ENCODE results near the gene PTPRD.

DNA sequence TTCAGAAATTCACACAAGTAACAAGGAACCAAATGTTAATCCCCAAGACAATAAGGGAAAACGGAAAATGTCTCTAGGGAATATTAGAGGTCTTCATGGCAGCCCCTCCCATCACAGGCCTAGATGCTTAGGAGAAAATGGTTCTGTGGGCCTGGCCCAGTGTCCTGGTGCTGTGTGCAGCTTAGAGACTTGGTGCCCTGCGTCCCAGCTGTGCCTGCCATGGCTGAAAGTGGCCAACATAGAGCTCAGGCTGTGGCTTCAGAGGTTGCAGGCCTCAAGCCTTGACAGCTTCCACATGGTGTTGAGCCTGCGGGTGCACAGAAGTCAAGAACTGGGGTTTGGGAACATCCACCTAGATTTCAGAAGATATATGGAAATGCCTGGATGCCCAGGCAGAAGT is 942.3 kb downstream of the PTPRD start:
- TF ChIP-seq, protein P1, sequence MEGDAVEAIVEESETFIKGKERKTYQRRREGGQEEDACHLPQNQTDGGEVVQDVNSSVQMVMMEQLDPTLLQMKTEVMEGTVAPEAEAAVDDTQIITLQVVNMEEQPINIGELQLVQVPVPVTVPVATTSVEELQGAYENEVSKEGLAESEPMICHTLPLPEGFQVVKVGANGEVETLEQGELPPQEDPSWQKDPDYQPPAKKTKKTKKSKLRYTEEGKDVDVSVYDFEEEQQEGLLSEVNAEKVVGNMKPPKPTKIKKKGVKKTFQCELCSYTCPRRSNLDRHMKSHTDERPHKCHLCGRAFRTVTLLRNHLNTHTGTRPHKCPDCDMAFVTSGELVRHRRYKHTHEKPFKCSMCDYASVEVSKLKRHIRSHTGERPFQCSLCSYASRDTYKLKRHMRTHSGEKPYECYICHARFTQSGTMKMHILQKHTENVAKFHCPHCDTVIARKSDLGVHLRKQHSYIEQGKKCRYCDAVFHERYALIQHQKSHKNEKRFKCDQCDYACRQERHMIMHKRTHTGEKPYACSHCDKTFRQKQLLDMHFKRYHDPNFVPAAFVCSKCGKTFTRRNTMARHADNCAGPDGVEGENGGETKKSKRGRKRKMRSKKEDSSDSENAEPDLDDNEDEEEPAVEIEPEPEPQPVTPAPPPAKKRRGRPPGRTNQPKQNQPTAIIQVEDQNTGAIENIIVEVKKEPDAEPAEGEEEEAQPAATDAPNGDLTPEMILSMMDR (IDR thresholded peaks at IDR 0.05; ENCODE audit: low read depth, low read length, poor library complexity, severe bottlenecking) = no peak
- TF ChIP-seq EZH2phosphoT487 (IDR thresholded peaks at IDR 0.05; ENCODE audit: borderline replicate concordance, low read length) = no peak

Data from DOHH2 (cell line).